Thyroid gland (tissue), 4 donors: ENCODE results near the gene CNTD1.

Experiments
- CTCF ChIP-seq, 6 experiments: fragments of 200-600 bp in 3 of 6; fragments of 450-650 bp in 3 of 6; sonication (generic) in 3 of 6; IDR thresholded peaks; one replicate each; pipeline ENCODE4 v1.5.1; 2016 to 2019; ENCODE audit warnings: antibody characterized with exemption in 6 of 6, mild to moderate bottlenecking in 2 of 6, inconsistent platforms in 1 of 6, moderate library complexity in 1 of 6
- POLR2A ChIP-seq, 2 donors: fragments of 450-650 bp; IDR thresholded peaks; one replicate each; pipeline ENCODE4 v1.6.1; 2017; ENCODE audit warnings: antibody characterized with exemption in 2 of 2, mild to moderate bottlenecking in 2 of 2, moderate library complexity in 1 of 2

- TF ChIP-seq CTCF (IDR thresholded peaks at IDR 0.05), result no peak
- TF ChIP-seq POLR2A (IDR thresholded peaks at IDR 0.05), result no peak
These were observed 16.2 kb downstream of the CNTD1 start for GRCh38 chr17:42814633-42815399.
